Measurements from ENCODE around the gene SERGEF.
"Not testable (repeated sequence)": the region's sequence is repeated elsewhere in the genome, so short reads cannot be mapped to it uniquely, and the experiment has no call there.

SERGEF gene

GRCh38 chr11:17883057-17883456, 129.8 kb downstream of the SERGEF start:
- no peak for DNase-seq (ENCODE audit: low read depth, low spot score)
- no peak overlapping the region for H3K4me3 ChIP-seq (ENCODE audit: low read length)

GRCh38 chr11:17878743-17879142, 134.1 kb downstream of the SERGEF start:
- DNase-seq (ENCODE audit: low read depth, low spot score), result no peak
- no peak overlapping the region for H3K4me3 ChIP-seq (ENCODE audit: low read length)

GRCh38 chr11:17877886-17878285, 135.0 kb downstream of the SERGEF start:
- no peak overlapping the region for H3K4me3 ChIP-seq (ENCODE audit: low read length)
- no peak for DNase-seq (ENCODE audit: low read depth, low spot score)

- H3K4me3 ChIP-seq (ENCODE audit: low read length), result no peak overlapping the region
- DNase-seq (ENCODE audit: low read depth, low spot score), result no peak
These were observed 136.0 kb downstream of the SERGEF start for GRCh38 chr11:17876827-17877226.

- no peak for DNase-seq (ENCODE audit: low read depth, low spot score)
- no peak overlapping the region for H3K4me3 ChIP-seq (ENCODE audit: low read length)
These were observed 137.0 kb downstream of the SERGEF start for GRCh38 chr11:17875891-17876290.

GRCh38 chr11:17873586-17873985, 139.3 kb downstream of the SERGEF start:
- no peak overlapping the region for H3K4me3 ChIP-seq (ENCODE audit: low read length)
- no peak for DNase-seq (ENCODE audit: low read depth, low spot score)

GRCh38 chr11:17868398-17868797, 144.4 kb downstream of the SERGEF start:
- not testable (repeated sequence) for H3K4me3 ChIP-seq (ENCODE audit: low read length); DNase-seq (ENCODE audit: low read depth, low spot score)

- peak; percentile 53 for DNase-seq (ENCODE audit: low read depth, low spot score)
- H3K4me3 ChIP-seq (ENCODE audit: low read length), result no peak overlapping the region
These were observed 145.5 kb downstream of the SERGEF start for GRCh38 chr11:17867341-17867740.

GRCh38 chr11:17865765-17866428, 146.9 kb downstream of the SERGEF start:
- no peak overlapping the region for H3K4me3 ChIP-seq (ENCODE audit: low read length)
- DNase-seq (ENCODE audit: low read depth, low spot score), result no peak

- H3K4me3 ChIP-seq (ENCODE audit: low read length), result no peak overlapping the region
- no peak for DNase-seq (ENCODE audit: low read depth, low spot score)
These were observed 148.3 kb downstream of the SERGEF start for GRCh38 chr11:17864478-17864941.

- H3K4me3 ChIP-seq (ENCODE audit: low read length), result no peak overlapping the region
- DNase-seq (ENCODE audit: low read depth, low spot score), result no peak
These were observed 151.7 kb downstream of the SERGEF start for GRCh38 chr11:17861036-17861755.

- DNase-seq (ENCODE audit: low read depth, low spot score), result no peak
- no peak overlapping the region for H3K4me3 ChIP-seq (ENCODE audit: low read length)
These were observed 153.3 kb downstream of the SERGEF start for GRCh38 chr11:17859552-17859951.

- no peak overlapping the region for H3K4me3 ChIP-seq (ENCODE audit: low read length)
- no peak for DNase-seq (ENCODE audit: low read depth, low spot score)
These were observed 157.1 kb downstream of the SERGEF start for GRCh38 chr11:17855531-17856290.

GRCh38 chr11:17853280-17853679, 159.6 kb downstream of the SERGEF start:
- no peak for DNase-seq (ENCODE audit: low read depth, low spot score)
- no peak overlapping the region for H3K4me3 ChIP-seq (ENCODE audit: low read length)

- DNase-seq (ENCODE audit: low read depth, low spot score), result no peak
- H3K4me3 ChIP-seq (ENCODE audit: low read length), result no peak overlapping the region
These were observed 160.6 kb downstream of the SERGEF start for GRCh38 chr11:17852246-17852645.

GRCh38 chr11:17851697-17852096, 161.2 kb downstream of the SERGEF start:
- no peak for DNase-seq (ENCODE audit: low read depth, low spot score)
- no peak overlapping the region for H3K4me3 ChIP-seq (ENCODE audit: low read length)

- no peak overlapping the region for H3K4me3 ChIP-seq (ENCODE audit: low read length)
- no peak for DNase-seq (ENCODE audit: low read depth, low spot score)
These were observed 162.5 kb downstream of the SERGEF start for GRCh38 chr11:17850336-17850735.

GRCh38 chr11:17848715-17849114, 164.1 kb downstream of the SERGEF start:
- no peak for DNase-seq (ENCODE audit: low read depth, low spot score)
- H3K4me3 ChIP-seq (ENCODE audit: low read length), result no peak overlapping the region

GRCh38 chr11:17846852-17847453, 165.9 kb downstream of the SERGEF start:
- no peak for DNase-seq (ENCODE audit: low read depth, low spot score)
- no peak overlapping the region for H3K4me3 ChIP-seq (ENCODE audit: low read length)

GRCh38 chr11:17845431-17845881, 167.4 kb downstream of the SERGEF start:
- DNase-seq (ENCODE audit: low read depth, low spot score), result no peak
- no peak overlapping the region for H3K4me3 ChIP-seq (ENCODE audit: low read length)

All from Jurkat, Clone E6-1 (cell line).